ENCODE results near the gene TXNL4B. TPM values are rescaled to one million over a fixed set of nuclear protein-coding genes. Genes with fewer than 3 reads are reported as not detected.

Gene TXNL4B
- total and polyA plus RNA-seq, 5 experiments from 2014 or later = 12.0 to 20.3 (median 17.5) TPM

Other genes starting within 250 kb of the TXNL4B start
- gene ATXN1L, start 247.6 kb downstream of the TXNL4B start, total RNA-seq = 10 to 100 TPM; 34.2 to 35.6 TPM
- gene ATXN1L, start 247.6 kb downstream of the TXNL4B start, polyA plus RNA-seq = 1 to 10 TPM; 4.8 to 8.5 (median 7.5) TPM
- gene ZNF821, start 209.4 kb downstream of the TXNL4B start, total RNA-seq = 1 to 10 TPM; 4.3 to 5.1 TPM
- 1 to 10 TPM; 4.3 to 5.4 (median 4.9) TPM for gene ZNF821, start 209.4 kb downstream of the TXNL4B start, polyA plus RNA-seq
- gene IST1, start 198.1 kb downstream of the TXNL4B start, total RNA-seq = 100 to 1,000 TPM; 270 to 298 TPM
- 100 to 1,000 TPM; 115 to 161 (median 115) TPM for gene IST1, start 198.1 kb downstream of the TXNL4B start, polyA plus RNA-seq
- gene PKD1L3, start 93.2 kb downstream of the TXNL4B start, total RNA-seq = not detected
- not detected for gene PKD1L3, start 93.2 kb downstream of the TXNL4B start, polyA plus RNA-seq
- gene DHODH, start 84.9 kb downstream of the TXNL4B start, total RNA-seq = 10 to 100 TPM; 14.6 to 14.8 TPM
- gene DHODH, start 84.9 kb downstream of the TXNL4B start, polyA plus RNA-seq = 10 to 100 TPM in 2 of 3 donors, 1 to 10 TPM in 1; 9.9 to 14.8 (median 12.5) TPM
- under 1 TPM in 1 of 2 experiments, not detected in 1; 0.22 TPM for gene HP, start 39.1 kb downstream of the TXNL4B start, total RNA-seq
- gene HP, start 39.1 kb downstream of the TXNL4B start, polyA plus RNA-seq = under 1 TPM in 1 of 3 donors, not detected in 2; 0.26 TPM
- gene HPR, start 30.4 kb downstream of the TXNL4B start, total RNA-seq = not detected
- gene HPR, start 30.4 kb downstream of the TXNL4B start, polyA plus RNA-seq = not detected
- 100 to 1,000 TPM; 112 to 120 TPM for gene DHX38, start 227 bp upstream of the TXNL4B start, total RNA-seq
- gene DHX38, start 227 bp upstream of the TXNL4B start, polyA plus RNA-seq = 10 to 100 TPM; 16.8 to 36.9 (median 25.9) TPM
- 1 to 10 TPM in 1 of 2 experiments, under 1 TPM in 1; 0.99 to 2.0 TPM for gene PMFBP1, start 78.5 kb upstream of the TXNL4B start, total RNA-seq
- under 1 TPM in 2 of 3 donors, not detected in 1; 0.13 to 0.95 TPM for gene PMFBP1, start 78.5 kb upstream of the TXNL4B start, polyA plus RNA-seq